T-helper 22 cell (primary cell): ENCODE results near the gene CDC42SE2.
"Not testable (repeated sequence)": the region's sequence is repeated elsewhere in the genome, so short reads cannot be mapped to it uniquely, and the experiment has no call there.

Experiments used
- DNase-seq: peaks from one replicate; pipeline ENCODE4 v3.0.0-alpha.2; 2020; ENCODE audit warnings: low read depth

Gene CDC42SE2

GRCh38 chr5:131318455-131318854 is 54.6 kb downstream of the CDC42SE2 start:
- DNase-seq: no peak

GRCh38 chr5:131321066-131321465 is 57.2 kb downstream of the CDC42SE2 start:
- DNase-seq: no peak

GRCh38 chr5:131322926-131323325 is 59.1 kb downstream of the CDC42SE2 start:
- no peak for DNase-seq

GRCh38 chr5:131323378-131323777 is 59.5 kb downstream of the CDC42SE2 start:
- no peak for DNase-seq

- no peak for DNase-seq
Observed at GRCh38 chr5:131324303-131324702, 60.5 kb downstream of the CDC42SE2 start.

GRCh38 chr5:131328536-131329285 is 64.9 kb downstream of the CDC42SE2 start:
- DNase-seq: no peak

- no peak for DNase-seq
Observed at GRCh38 chr5:131329286-131329560, 65.4 kb downstream of the CDC42SE2 start.

- DNase-seq: no peak
Observed at GRCh38 chr5:131330031-131330430, 66.2 kb downstream of the CDC42SE2 start.

- DNase-seq: not testable (repeated sequence)
Observed at GRCh38 chr5:131335756-131336155, 71.9 kb downstream of the CDC42SE2 start.

- DNase-seq: peak; percentile 36
Observed at GRCh38 chr5:131336801-131337200, 72.9 kb downstream of the CDC42SE2 start.

- DNase-seq: peak; percentile 25
Observed at GRCh38 chr5:131337240-131338050, 73.6 kb downstream of the CDC42SE2 start.

- no peak for DNase-seq
Observed at GRCh38 chr5:131338051-131338453, 74.2 kb downstream of the CDC42SE2 start.

GRCh38 chr5:131344288-131344687 is 80.4 kb downstream of the CDC42SE2 start:
- not testable (repeated sequence) for DNase-seq

GRCh38 chr5:131346204-131346603 is 82.4 kb downstream of the CDC42SE2 start:
- DNase-seq: not testable (repeated sequence)

GRCh38 chr5:131353991-131354390 is 90.1 kb downstream of the CDC42SE2 start:
- DNase-seq: no peak

- DNase-seq: no peak
Observed at GRCh38 chr5:131355971-131356528, 92.2 kb downstream of the CDC42SE2 start.

GRCh38 chr5:131356619-131357018 is 92.8 kb downstream of the CDC42SE2 start:
- DNase-seq: no peak

GRCh38 chr5:131357739-131358561 is 94.1 kb downstream of the CDC42SE2 start:
- DNase-seq: no peak

- no peak for DNase-seq
Observed at GRCh38 chr5:131361677-131362315, 97.9 kb downstream of the CDC42SE2 start.

- DNase-seq: no peak
Observed at GRCh38 chr5:131363811-131364506, 100.1 kb downstream of the CDC42SE2 start.

GRCh38 chr5:131364507-131365050 is 100.7 kb downstream of the CDC42SE2 start:
- DNase-seq: no peak
